BJ (cell line): ENCODE results near the gene MPPED1. TPM values are rescaled to one million over a fixed set of nuclear protein-coding genes. Genes with fewer than 3 reads are reported as not detected.

Experiments used
- CTCF ChIA-PET: fragments of 350-600 bp; formaldehyde crosslinking; extraction: SDS; loops from one replicate; lab custom pipeline; 2021; ENCODE audit warnings: antibody characterized with exemption, inconsistent platforms; lab: Yijun Ruan, JAX
- POLR2A ChIA-PET: fragments of 300-600 bp; sonication (Branson Sonifier 250); formaldehyde crosslinking; extraction: SDS; loops from one replicate; lab custom pipeline; 2021; ENCODE audit warnings: antibody characterized with exemption; lab: Charles Lee
- DNase-seq: peaks from one replicate; pipeline ENCODE4 v3.0.0-alpha.2; 2011; ENCODE audit warnings: low read depth
- H3K27me3 ChIP-seq: 2 replicates; pipeline ENCODE4 v1.6.0; 2011; ENCODE audit warnings: low read length; ENCODE audit not compliant: control insufficient read depth, insufficient read depth
- H3K36me3 ChIP-seq: 2 replicates; pipeline ENCODE4 v1.5.1; 2011; ENCODE audit warnings: low read length; ENCODE audit not compliant: control insufficient read depth, insufficient read depth
- H3K4me3 ChIP-seq: 2 replicates; pipeline ENCODE4 v1.5.1; 2011; ENCODE audit warnings: low read depth, mild to moderate bottlenecking, control low read depth, low read length
- polyA plus RNA-seq: library from polyadenylated mRNA; depleted of rRNA; stranded (reverse); fragments of >200 nt; gene quantifications from 2 replicates; pipeline ENCODE4 v1.2.3, GENCODE V29; 2011
- TF ChIP-seq, protein P1 (sequence below): IDR thresholded peaks from 2 replicates; pipeline ENCODE4 v1.5.1; 2011; ENCODE audit warnings: low read depth, mild to moderate bottlenecking, control low read depth, inconsistent platforms, low read length, moderate library complexity; ENCODE audit not compliant: insufficient read depth

MPPED1 gene
- polyA plus RNA-seq, 1 experiment, result not detected

DNA sequence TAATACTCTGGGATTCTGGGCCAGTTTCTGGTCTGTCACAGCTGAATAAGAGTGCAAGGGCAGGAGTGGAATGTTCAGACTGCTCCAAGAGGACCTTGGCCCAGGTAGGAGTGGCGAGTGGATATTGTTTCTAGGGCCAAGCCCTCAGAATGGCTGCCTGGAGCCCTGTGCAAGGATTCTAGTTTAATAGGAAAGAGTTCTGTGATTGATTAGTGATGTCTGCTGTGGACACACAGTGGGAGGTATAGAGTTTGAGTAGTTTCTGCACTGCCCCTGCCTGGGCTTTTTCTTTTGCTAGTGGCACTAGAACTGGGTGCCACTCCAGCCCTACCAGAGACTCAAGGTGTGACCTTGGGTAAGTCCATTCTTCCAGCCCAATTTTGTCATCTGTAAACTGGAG is 9.7 kb upstream of the MPPED1 start:
- TF ChIP-seq, protein P1, sequence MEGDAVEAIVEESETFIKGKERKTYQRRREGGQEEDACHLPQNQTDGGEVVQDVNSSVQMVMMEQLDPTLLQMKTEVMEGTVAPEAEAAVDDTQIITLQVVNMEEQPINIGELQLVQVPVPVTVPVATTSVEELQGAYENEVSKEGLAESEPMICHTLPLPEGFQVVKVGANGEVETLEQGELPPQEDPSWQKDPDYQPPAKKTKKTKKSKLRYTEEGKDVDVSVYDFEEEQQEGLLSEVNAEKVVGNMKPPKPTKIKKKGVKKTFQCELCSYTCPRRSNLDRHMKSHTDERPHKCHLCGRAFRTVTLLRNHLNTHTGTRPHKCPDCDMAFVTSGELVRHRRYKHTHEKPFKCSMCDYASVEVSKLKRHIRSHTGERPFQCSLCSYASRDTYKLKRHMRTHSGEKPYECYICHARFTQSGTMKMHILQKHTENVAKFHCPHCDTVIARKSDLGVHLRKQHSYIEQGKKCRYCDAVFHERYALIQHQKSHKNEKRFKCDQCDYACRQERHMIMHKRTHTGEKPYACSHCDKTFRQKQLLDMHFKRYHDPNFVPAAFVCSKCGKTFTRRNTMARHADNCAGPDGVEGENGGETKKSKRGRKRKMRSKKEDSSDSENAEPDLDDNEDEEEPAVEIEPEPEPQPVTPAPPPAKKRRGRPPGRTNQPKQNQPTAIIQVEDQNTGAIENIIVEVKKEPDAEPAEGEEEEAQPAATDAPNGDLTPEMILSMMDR, result no peak
- CTCF ChIA-PET, result interaction anchor here (0.9 kb wide), 1 partner anchor 16 kb away, joined by 3 read pairs; no protein-coding TSS in a partner anchor
- no peak for DNase-seq
- Histone ChIP-seq H3K36me3 (no peaks in the 10 kb centered on the region), H3K27me3 (no peaks in the 10 kb centered on the region), H3K4me3 (no peak overlapping the region)
- POLR2A ChIA-PET, result no interaction called here

DNA sequence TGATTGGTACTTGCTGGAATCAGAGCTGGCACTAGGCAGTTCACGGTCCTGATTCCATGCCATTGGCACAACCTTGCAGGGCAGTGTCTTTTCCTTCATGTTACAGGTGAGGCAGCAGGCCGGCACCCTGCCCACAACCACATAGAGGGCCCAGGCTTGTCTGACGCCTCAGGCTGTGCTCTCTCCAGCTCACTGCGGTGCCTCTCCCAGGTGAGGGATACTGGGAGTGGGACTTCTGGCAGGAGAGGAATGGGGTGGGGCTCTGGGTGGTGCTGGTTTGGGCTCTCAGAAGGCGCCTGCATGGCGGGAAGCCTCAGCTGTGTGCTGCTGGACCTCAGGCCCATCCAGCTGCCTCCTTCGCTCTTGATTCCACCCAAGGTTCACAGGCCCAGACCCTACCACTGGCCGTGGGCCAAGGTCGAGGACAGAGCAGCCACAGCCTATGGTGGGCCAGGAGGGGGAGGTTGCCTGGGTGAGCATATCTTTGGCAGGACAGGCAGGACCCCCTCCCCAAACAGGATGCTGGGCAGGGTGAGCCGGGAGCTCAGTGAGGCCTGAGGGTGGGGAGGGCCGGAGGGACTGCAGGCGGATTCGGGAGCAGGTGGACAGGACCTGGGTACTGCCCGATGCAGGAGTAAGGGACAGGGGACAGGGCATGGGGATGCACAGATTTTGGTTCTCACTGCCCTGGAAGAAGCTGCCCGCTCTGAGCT is 7.0 kb upstream of the MPPED1 start:
- TF ChIP-seq, protein P1, result no peak
- ChIA-PET CTCF (interaction anchor here (1.2 kb wide), 1 partner anchor 16 kb away, joined by 5 read pairs; no protein-coding TSS in a partner anchor), POLR2A (interaction anchor here (0.6 kb wide), 1 partner anchor 653 kb away, joined by 9 read pairs; no protein-coding TSS in a partner anchor)
- DNase-seq, result no peak
- Histone ChIP-seq H3K36me3 (no peaks in the 10 kb centered on the region), H3K27me3 (peaks cover 3% of the 10 kb centered on the region), H3K4me3 (no peak overlapping the region)

DNA sequence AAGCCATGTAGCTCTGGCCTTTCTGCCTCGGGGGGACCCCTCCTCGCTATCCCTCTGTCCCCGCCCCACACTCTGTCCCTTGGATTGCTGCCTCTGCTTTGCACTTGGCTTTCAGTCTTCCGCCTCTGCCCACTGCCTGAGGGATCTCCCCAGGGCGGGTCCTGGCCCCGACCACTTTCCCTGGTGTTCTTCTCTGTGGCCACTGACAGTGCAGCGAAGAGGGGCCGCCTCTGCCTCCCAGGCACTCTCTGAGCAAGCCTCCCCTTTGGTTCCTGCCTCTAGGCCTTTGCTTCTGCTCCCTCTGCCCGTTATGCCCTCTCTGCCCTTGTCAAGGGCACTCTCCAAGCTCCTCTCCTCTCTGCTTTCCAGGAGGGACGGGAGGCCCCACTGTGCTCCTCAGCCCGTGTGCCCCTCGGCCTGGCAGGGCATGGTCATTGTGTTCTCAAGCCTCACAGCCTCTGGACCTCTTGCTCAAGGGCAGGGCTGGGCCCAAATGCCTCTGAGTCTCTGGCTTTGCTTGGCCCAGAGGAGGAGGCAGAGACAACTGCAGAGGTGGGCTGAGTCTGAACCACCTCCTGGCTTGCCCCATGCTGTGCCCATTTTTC is 5.5 kb upstream of the MPPED1 start:
- no peaks in the 10 kb centered on the region for H3K36me3 ChIP-seq
- ChIA-PET CTCF (interaction anchor here (0.7 kb wide), 1 partner anchor 20 kb away, joined by 3 read pairs; no protein-coding TSS in a partner anchor), POLR2A (no interaction called here)
- no peak for DNase-seq
- TF ChIP-seq, protein P1, result no peak
- no peak overlapping the region for H3K4me3 ChIP-seq
- peaks cover 13% of the 10 kb centered on the region for H3K27me3 ChIP-seq

DNA sequence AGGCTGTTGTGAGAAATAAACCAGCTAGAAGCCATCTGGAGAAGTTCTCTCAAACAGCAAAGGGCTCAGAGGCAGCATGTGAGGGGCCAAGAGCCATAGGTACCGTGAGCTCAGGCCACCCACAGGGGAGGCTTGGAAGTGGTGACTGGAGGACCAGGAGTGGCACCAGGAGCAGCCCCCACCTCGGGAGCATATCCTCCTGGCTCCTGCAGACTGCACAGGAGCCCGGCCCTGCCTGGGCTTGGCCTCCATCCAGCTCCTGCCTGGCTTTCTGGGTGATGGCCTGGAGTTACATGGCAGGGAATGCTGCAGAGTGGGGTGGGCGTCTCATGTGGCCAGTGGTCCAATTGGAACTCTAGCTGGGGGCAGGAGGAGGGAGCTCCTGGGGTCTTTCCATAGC is 4.2 kb upstream of the MPPED1 start:
- Histone ChIP-seq H3K27me3 (peaks cover 17% of the 10 kb centered on the region), H3K36me3 (no peaks in the 10 kb centered on the region), H3K4me3 (no peak overlapping the region)
- ChIA-PET POLR2A (no interaction called here), CTCF (interaction anchor here (2.3 kb wide), 1 partner anchor 19 kb away, joined by 15 read pairs; no protein-coding TSS in a partner anchor)
- TF ChIP-seq, protein P1, result no peak
- DNase-seq, result no peak

DNA sequence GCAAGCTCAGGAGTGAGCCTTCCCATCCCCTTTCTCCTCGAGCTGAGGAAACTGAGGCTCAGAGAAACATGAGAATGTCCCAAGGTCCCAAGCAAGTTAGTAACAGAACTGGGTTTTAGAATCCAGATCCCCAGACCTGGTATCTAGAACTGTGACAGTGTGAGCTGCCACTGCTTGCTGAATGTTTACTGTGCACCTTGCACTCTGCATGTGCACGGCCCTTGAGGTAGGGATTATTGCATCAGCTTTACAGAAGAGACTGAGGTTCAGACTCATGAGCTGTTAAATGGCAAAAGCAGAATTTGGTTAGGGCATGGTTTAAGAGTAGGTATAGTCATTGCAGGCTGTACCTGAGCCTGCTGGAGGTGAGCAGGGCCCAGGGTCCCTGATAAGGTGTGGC is 3.8 kb upstream of the MPPED1 start:
- TF ChIP-seq, protein P1, result no peak
- CTCF ChIA-PET, result interaction anchor here (2.3 kb wide), 1 partner anchor 19 kb away, joined by 15 read pairs; no protein-coding TSS in a partner anchor
- POLR2A ChIA-PET, result no interaction called here
- no peak for DNase-seq
- H3K27me3 ChIP-seq, result peaks cover 20% of the 10 kb centered on the region
- no peak overlapping the region for H3K4me3 ChIP-seq
- H3K36me3 ChIP-seq, result no peaks in the 10 kb centered on the region
